HG03520 (cell line): ENCODE measurements around the gene STUB1.
A peak's percentile ranks its signal among the peaks of the same experiment; 100 is the strongest.

Experiments
- ATAC-seq: cut with Tn5 transposase; IDR thresholded peaks from one replicate; pipeline ENCODE4 v1.9.1; 2021; ENCODE audit warnings: mild to moderate bottlenecking, moderate library complexity; ENCODE audit not compliant: unreplicated experiment

The STUB1 gene

DNA sequence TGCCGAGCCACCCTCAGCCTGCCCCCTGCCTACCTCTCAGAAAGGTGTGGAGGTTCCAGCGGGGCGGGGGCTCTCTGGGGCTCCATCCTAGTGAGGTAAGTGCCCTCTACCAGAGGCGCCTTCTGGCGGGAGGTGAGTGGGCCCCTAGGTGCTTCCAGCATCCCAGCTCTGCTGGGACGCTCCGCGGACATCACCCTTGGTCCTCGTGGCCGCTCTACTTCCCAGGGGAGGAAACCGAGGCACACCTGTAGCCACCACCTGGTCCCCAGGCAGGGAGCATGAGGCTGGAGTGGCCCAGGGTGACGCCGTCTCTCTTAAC lies 37.2 kb upstream of the STUB1 start:
- ATAC-seq, result no peak

DNA sequence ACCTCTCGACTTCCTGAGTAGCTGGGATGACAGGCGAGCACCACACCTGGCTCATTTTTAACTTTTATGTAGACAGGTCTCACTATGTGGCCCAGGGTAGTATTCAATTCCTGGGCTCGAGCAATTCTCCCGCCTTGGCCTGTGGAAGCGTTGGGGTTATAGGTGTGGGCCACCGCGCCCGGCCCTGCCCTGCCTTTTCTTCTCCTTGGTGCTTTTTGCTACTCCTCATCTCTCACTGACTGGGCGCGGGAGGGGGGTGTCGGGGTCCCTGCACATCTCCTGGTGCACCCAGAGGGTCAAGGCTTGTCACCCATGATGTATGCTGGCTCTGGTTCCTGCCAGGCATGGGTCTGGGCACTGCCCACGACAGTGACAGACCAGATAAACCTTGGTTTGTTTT lies 35.7 kb upstream of the STUB1 start:
- ATAC-seq, result no peak

- ATAC-seq, result no peak
Observed at GRCh38 chr16:645852-646678, 34.1 kb upstream of the STUB1 start.

DNA sequence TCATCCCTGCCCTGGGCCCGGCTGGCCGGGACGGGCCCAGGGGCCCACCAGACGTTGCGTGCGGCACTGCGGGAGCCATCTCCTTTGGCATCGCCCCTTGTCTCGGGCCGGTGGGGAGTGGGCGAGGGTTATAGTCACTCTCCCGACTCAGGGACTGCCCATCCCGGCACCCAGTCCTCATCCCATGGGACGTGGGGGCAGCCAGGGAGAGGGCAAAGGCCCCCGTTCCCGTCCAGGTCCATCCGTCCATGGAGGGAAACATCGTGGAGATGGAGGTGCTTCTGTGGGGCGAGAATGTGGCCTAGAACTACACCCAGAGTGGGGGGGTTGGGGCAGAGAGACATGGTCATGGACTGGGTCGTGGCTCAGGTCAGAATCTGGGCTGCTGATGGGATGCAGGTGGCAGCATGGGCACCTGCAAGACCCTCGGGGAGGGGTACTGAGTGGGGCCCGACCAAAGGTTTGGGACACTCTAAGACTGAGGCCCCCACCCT lies 33.5 kb upstream of the STUB1 start:
- no peak for ATAC-seq

DNA sequence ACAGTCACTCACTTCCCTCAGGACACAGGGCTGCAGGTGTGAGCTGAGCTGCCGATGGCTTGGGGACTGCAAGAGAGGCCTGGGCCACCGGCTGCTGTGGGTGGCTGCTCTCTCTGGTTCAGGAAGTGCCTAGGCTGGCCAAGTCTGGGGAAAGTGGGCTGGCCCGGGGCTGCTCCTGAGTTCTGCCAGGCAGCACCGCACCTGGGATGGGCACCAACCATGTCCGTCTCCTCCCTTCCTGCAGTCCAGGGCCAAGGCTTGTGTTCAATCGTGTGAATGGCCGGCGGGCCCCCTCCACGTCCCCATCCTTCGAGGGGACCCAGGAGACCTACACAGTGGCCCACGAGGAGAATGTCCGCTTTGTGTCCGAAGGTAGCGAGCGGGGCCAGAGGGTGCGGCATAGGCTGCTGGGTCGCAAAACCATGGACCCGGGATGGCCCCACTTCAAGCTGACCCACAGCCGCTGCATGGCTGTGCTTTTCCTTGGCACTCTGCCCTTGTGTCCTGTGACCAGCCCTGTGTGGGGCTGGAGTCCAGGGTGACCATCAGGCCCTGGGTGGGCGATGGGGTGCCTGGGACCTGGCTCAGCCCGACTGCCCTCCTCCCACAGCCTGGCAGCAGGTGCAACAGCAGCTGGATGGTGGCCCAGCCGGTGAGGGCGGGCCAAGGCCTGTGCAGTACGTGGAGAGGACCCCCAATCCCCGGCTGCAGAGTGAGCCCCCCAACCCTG lies 32.9 kb upstream of the STUB1 start:
- no peak for ATAC-seq

GRCh38 chr16:648071-648780 lies 32.0 kb upstream of the STUB1 start:
- no peak for ATAC-seq

DNA sequence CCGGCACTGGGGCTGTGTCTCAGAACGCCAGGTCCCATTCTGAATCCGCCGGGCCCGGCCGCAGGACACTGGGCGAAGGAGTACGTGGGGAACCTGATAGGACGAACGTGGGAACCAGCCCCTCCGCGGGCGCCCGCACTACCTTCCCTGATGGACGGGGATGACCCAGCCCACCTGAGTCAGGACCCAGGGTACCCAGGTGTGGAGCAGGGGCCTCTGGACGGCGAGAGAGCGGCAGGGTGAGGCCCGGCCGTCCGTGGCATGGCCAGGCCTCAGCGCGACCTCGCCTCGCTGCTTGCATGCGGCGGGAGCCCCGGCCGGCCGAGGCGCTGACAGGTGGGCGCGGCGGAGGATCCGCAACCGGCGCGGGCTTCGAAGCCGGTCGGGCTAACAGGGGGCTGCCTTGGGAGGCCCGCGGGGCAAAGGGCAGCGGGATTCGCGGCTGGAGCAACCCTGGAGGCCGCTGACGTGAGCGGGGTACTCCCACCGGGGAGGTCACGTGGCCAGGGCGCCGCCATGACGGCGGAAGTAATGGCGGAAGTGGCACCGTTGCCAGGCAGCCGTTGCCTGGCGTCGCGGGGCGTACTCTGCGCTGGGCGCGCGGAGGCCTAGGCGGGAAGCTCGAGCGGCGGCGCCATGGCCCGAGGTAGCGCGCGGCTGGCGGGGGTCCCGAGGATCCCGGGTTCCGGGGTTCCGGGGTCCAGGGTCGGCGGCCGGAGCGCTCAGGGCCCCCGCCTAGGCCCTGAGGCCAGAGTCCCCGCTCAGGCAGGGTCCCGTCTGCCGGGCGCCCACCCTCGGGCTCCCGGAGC lies 31.2 kb upstream of the STUB1 start, which contains the start of gene WDR90:
Gene WDR90, plus strand, starts transcription at position 585 of the 809 bp plus-strand sequence. Its CDS starts 52 bp downstream, at position 637.
- peak; percentile 59 for ATAC-seq

- peak; percentile 5 for ATAC-seq
Observed at GRCh38 chr16:649631-650030, 30.6 kb upstream of the STUB1 start.

DNA sequence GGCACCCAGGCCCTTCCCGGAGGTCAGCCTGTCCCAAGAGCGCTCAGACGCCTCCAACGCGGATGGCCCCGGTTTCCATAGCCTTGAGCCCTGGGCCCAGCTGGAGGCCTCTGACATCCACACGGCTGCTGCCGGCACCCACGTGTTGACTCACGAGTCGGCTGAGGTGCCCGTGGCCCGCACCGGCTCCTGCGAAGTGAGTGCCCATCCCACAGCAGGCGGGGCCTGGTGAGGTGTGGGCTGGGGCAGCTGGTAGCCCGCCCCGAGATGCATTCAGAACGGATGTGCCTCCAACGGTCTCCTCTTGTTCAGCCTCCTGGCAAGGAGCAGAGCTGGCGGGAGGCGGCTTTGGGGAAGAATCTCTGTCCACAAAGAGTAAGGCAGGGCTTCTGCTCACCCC lies 28.4 kb upstream of the STUB1 start:
- no peak for ATAC-seq

DNA sequence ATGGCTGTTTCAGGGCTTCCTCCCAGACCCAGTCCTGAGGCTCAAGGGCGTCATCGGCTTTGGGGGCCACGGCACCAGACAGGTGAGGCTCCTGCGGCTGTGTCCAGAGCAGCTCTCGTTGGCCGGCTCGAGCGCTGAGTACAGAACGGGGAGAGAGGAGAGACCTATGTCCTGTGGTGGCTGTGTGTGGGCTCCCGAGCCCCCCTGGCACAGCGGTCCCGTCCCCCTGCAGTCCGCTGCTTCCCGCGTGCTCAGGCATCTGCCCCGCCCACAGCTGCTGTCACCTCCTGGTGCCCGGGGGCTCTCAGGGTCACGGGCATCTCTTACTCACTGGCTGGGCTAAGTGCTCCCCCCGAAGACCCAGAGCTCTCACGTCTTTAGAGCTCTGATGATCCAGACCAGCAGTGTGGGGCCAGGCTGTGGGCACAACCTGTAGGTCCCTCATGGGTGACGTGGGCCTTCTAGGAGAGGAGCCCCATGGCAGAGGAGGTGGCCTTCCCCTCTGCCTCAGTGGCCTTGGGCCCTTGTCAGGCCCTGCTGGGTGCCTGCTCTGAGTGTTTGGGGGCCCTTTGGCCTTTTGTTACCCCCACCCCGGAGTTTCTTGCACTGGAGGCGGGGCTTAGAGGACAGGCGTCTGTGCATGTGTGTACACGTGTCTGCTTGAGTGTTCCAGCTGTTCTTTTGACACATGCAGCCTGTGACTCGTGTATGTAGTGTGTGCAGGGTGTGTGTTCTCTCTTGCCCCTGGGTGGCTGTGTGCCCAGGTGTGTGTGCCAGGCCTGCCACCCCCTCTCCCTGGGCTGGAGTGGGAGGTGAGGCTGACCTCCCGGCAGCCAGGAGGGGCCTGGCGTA lies 27.5 kb upstream of the STUB1 start:
- ATAC-seq, result no peak

GRCh38 chr16:654034-654433 lies 26.2 kb upstream of the STUB1 start:
- ATAC-seq, result no peak

- no peak for ATAC-seq
Observed at GRCh38 chr16:657487-657886, 22.7 kb upstream of the STUB1 start.

DNA sequence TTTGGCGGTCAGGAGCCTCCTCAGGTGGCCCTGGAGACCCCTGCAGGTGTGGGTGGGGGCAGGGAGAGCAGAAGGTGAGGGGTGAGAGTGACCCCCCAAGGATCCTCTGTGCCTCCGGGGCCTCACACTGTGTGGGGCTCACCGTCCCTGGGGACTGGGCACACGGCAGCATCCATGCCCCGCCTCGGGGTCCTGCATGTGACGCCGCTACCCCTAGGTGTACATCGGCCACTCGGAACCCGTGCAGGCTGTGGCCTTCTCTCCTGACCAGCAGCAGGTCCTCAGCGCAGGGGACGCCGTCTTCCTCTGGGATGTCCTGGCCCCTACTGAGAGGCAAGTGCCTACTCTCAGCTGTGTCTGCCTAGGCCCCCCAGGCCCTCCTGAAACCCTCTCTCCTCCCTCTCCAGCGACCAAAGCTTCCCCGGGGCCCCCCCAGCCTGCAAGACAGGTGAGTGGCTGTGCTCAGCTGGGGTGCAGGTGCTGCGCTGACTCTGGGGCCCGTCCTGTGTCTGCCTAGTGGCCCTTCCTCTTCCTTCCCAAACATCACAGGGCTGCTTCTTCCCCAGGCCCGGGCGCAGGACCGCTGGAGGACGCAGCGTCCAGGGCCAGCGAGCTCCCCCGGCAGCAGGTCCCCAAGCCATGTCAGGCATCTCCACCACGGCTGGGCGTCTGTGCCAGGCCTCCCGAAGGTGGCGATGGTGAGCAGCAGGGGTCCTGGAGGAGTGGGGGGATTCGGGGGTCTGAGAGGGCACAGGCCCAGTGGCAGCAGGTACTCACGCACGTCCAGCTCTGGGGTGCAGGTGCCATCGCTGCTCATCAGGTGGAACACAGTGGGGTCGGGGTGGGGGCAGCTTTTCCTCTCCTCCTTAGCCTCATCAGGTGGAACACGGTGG lies 21.3 kb upstream of the STUB1 start:
- no peak for ATAC-seq

DNA sequence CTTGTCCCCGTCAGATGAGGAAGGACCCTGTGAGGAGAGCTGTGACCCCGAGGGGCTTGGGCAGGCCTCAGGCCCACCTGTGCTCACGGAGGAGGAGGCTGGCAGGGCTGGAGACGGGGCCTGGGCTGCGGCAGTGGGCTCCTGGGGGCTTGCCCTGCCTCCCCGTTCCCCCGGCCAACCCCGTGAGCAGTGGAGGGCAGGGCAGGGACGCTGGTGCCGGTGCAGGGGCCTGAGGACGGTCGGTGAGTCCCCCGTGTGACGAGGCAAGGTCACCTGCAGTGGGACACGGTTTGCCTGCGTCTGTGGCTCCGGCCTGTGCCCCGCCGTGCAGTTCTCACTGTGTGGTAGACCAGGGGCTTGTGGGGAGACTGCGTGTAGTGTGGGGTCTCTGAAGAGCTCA lies 20.6 kb upstream of the STUB1 start:
- no peak for ATAC-seq

DNA sequence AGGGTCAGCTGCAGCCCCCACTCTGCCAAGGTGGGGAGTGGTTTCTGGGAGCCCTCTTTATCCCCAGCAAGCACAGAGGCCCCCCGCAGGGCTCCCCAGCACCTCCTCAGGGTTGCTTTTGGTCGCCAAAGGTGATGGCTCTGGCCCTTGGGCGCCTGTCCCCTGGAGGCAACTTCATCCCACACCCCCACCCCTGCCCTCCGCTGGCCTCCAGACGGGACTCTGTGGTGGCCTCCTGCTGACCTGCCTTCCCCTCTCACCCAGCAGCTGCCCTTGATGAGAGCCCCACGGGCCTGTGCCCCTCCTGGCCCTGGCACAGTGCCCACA lies 20.1 kb upstream of the STUB1 start:
- ATAC-seq, result no peak

DNA sequence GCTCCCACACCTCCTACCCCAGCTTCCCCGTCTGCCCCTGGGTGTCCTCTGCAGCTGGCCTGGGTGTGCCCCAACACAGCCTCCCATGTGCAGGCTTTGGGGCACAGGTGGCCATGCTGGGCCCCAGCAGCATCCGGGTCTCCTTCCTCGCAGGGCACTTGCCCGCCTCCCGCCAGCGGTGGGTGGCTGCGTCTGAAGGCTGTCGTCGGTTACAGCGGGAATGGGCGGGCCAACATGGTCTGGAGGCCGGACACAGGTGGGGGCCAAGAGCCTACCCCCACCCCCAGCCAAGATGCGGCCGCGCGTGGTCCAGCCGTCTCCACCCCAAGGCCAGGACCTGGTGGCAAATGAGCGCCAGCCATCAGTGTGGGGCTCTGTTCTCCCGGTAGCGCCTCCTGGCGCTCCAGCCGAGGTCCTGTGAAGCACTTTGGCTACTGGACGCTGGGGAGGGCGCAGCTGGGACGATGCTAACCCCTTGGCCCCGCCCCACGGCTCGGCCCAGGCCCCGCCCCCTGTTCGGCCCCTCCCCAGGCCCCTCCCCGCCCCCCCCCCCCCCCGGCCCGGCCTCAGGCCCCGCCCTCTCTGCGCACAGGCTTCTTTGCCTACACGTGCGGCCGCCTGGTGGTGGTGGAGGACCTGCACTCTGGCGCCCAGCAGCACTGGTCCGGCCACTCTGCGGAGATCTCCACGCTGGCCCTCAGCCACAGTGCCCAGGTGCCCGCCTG lies 19.6 kb upstream of the STUB1 start:
- ATAC-seq, result peak; percentile 47

DNA sequence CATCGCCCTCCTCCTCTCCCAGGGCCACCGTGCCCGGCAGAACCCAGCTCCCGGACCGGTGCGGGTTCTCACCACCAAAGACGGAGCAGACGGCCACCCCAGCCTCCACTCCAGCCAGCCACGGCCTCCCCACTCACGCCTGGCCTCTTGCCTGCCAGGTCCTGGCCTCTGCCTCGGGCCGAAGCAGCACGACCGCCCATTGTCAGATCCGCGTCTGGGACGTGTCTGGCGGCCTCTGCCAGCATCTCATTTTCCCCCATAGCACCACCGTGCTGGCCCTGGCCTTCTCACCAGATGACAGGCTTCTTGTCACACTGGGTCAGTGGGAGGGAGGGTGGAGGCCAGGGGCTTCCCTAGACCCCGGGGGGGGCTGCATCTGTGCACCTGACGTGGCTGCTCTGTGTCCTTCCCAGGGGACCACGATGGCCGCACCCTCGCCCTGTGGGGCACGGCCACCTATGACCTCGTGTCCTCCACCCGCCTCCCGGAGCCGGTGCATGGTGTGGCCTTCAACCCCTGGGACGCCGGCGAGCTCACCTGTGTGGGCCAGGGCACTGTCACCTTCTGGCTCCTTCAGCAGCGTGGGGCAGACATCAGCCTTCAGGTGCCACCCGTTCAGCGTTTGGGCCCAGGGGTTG lies 18.9 kb upstream of the STUB1 start:
- no peak for ATAC-seq

DNA sequence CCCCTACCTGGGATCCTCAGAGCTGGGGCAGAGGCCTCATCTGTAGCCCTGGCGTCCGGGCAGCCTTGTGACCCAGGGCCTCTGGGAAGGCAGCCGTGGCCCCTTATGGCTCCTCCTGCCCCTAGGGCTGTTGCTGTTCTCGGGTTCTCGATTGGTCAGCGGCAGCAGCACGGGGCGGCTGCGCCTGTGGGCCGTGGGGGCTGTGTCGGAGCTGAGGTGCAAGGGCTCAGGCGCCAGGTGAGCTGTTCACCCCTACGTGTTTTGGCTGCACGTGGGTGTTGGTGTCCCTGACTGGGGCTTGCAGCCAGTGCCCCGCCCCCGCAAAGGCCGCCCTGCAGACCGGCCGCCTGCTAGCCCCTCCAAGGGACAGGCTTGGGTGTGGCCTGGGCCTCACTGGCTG lies 18.1 kb upstream of the STUB1 start:
- no peak for ATAC-seq
